ENCODE results near the gene RTP1.

Gene RTP1

GRCh38 chr3:187243933-187244524 lies 46.7 kb downstream of the RTP1 start:
- no peak for DNase-seq

- no peak for DNase-seq
These were observed 50.1 kb downstream of the RTP1 start for GRCh38 chr3:187247398-187247797.
